HL-60/S4 treated with phorbol 12-myristate 13-acetate at 8.2 ng/mL for 4 days and 3 days (cell line): ENCODE measurements around the gene SNAP47.

Experiments used
- in situ Hi-C: fragments of 300-500 bp; cut with MboI; formaldehyde crosslinking; loops from 2 replicates; pipeline ENCODE4 v1.15.0; 2022; ENCODE audit warnings: low sequenced_read_pairs

SNAP47 gene

GRCh38 chr1:227767401-227768124, 32.3 kb downstream of the SNAP47 start:
- in situ Hi-C loops: no loop called here

DNA sequence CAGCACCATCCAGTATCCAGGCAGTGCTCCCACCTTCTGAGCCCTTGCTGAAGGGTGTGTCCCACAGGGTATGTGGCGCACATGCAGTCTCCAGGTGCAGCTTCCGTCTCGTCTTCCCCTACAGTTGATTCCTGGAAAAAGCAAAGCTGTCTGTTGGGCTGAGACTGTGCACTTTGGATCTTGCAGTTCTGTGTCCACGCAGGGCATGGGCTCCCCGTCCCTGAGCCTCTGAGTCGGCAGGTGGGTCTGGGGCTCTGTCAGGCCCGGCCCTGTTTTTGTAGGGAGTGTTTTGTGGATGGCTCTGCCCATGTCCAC, 32.8 kb downstream of the SNAP47 start:
- in situ Hi-C loops: no loop called here

DNA sequence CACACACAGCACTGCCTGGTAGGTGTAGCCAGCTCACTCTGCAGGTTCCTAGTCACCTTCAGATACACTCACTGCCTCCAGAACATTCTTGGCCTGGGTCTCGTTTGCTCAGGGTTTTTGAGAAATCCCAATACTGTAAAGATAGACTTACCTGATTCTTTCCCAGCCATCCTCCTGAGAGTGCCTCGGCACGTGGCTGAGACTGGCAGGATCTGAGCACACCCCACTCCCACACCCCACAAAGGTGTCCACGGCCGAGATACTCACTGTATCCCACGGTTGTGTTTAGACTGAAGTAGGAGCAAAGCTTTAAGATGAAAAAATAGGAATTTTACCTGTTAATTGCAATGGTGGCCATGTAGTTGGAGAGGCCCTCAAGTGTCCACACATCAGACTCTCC, 33.4 kb downstream of the SNAP47 start:
- in situ Hi-C loops: no loop called here

DNA sequence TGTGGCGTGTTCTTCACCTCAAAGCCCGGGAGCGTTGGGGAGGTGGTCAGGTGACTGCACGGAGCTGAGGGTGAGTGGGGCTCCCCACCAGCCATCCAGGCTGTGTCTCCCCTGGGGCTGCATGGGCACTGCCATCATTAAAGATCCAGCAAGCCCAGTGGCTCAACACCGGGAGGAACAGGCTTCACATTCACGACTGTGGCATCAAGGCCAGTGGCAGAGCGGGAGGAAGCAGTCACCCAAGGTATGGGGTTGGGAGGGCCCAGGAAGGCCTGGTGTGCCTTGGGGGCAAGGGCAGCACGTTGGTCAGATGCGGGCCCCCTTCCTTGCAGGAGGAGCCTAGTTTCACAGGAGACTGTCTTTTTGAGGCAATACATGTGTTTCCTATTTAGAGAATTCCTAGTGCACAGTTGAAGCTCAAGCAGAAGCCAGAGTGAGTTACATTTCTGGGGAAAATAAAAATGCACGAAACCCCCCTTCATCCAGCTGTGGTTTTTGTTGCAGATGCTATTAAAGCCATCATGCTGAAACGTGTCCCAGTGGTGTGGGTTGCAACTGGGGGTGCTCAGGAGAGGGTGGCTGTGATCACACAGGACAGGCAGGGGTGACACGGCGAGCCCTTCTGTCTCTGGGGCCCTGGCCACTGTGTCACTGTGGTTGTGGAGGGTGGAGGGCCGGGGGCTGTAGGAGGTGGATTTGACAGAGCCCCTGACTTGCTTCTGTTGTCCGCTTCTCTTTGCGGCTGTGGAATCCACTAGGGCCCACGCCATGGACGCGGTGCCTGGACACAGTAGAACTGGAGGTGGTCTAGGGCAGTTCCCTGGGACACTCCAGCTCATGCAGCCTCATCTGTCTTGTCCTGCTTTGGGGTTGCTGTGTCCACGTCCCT, 34.1 kb downstream of the SNAP47 start:
- in situ Hi-C loops: no loop called here

DNA sequence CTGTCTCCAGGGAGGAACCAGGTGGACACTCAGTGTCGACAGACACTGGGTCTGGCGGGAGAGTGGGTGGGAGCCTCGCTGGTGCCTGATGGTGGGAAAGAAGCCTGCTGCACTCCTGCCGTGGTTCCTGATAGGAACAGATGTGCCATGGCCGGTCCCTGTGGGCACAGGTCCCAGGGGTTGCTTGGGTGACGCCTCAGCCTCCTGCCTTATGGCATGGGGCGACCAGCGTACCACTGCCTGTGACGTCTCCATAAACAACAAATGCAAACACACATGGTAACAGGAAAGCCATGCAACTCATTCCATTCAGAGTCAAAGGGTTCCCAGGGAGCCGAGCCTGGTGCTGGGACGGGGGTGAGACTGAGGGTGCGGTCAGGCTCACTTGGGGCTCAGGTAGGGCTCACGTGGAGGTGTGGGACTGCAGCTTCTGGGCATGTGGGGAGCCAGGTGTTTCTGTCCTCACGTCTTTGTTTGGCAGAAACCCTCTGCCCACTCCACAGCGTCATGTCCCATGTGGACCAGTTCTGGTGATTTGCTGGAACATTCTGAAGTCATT, 34.8 kb downstream of the SNAP47 start:
- in situ Hi-C loops: no loop called here

DNA sequence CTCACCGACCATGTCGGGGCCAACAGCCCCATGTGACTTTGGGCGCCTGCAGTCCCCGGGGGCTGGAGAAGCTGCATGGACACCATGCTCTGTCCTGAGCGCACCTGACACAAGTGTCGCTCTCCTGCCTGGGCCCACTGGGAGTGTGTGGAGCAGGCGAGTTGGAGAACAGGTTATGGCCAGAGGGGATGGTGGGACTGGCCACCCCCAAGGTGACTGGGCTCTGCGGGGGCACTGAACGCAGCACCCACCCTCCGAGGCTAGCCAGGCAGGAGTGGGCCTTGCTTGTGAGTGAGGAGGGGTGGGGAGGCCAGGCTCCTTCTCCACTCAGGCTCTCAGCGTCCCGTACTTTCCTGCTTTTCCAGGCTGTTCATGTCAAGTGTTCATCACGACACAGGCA, 35.6 kb downstream of the SNAP47 start:
- in situ Hi-C loops: no loop called here

GRCh38 chr1:227771326-227771725, 36.1 kb downstream of the SNAP47 start:
- in situ Hi-C loops: no loop called here

DNA sequence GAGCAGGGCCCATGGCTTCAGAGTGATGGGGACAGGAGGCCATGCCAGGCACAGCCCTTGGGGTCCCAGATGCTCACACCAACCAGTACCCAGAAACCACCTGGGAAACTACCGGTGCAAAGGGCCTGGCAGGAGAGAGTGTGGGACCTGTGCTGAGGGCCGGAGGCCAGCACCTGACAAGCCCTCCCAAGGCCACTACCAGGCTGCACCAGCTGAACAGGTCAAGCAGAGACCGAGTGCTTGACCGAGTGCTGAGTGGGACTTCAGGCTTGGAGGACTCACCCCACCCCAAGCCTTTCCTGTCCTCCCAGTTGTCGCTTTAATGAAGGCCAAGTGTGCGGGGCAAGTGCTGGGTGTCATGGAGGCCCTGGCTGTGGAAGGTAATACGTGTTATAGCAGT, 36.5 kb downstream of the SNAP47 start:
- in situ Hi-C loops: no loop called here

DNA sequence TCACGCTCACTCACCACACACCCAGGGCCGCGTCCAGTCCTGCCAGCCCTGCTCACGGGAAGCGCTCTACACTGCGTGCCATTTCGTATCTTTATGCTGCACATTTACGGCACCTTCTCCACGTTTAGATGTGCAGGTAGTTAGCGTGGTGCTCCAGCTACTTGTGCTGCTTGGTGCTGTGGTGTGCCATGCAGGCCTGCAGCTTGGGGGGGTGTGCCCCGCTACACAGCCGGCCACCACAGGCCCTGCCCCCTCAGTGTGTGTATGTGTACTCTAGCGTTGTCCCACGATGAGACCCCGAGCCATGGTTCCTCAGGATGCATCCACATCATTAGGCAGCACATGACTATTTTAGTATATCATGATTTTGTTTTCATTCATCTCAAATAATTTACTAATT, 38.3 kb downstream of the SNAP47 start:
- in situ Hi-C loops: no loop called here

DNA sequence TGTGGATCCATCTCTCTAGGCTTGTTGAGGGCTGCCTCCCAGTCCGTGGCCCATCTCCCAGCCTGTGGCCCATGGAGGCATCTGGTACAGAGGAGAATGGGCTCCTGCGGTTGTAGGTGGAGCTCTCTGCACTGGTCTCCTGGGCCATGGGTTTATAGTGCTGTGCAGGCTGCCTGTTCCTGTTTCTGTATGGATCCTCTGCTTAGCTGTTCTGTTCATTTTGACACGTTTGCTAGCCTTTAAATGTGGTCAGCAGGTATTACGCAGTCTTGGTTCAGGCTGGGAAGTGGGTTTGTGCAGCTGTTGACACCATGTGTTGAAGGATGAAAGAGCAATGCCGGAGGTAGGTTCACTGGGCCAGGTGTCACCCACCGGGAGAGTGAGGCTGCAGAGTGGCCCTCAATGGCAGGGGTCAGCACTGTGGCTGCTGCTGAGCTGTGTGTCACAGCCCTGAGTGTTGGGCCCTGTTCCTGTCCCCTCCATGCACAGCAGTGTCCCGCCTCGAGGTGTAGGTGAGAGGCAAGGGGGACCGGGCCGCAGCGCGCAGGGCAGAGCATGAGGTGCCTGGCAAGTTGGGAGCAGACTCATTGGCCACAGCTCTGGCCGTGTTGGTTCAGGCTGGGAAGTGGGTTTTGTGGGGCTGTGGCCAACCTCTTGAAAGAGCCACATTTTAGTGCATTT, 39.0 kb downstream of the SNAP47 start:
- in situ Hi-C loops: no loop called here

DNA sequence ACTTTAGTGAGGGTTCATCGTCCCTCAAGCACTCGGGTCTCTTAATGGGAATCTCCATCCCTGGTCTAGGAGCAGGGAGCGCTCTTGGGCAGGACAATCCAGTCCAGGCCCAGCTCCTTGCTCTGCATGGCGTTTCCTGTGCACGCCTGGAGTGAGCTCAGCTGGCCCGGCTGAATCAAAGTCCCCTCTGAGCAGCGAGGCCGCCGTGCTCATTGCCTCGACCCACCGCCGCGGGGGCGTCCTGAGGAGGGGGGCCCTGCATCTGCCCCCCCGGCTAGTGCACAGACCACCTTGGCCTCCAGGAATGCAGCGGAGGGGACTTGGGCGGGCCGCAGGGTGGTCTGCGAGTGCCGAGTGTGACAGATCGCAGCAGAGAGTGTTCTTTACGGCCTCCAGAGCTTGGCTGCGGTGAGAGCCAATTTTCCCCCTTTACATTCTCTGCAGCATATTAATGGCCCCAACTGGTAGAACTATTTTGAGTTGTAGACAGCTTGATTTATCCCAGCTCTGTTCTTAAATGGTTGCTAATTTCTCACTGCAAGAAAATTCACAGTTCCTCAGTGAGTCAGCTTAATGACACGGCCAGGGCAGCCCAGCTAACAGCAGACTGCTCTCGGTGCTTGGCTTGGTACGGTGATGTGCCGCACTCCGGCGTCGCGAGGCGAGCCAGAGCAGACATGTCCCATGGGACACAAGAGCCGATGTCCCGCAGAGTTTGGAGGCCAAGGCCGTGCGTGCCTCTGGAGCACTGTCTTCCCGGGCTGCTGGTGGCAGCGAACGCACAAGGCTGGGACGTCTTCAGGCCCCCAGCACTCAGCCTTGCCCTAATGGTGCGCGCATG, 39.8 kb downstream of the SNAP47 start:
- in situ Hi-C loops: no loop called here

DNA sequence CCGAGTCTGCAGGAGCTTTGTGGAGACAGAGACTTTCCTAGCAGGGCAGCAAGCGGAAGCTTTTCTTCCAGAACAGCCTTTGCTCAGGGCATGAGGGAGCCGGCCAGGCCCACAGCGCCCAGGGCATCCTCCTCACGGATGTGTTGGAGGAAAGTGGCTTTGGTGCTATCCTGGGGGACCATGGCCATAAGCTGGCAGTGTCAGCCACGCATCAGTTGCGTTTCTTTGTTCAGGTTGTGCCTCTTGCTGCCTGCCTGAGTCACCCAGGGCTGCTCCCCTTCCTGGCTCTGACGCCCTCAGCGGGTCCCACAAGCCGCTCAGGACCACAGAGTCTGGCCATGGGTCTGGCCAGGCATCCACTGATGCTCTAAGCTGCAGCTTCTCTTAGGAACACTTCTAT, 40.6 kb downstream of the SNAP47 start:
- in situ Hi-C loops: no loop called here

GRCh38 chr1:227776331-227776771, 41.1 kb downstream of the SNAP47 start:
- in situ Hi-C loops: no loop called here

DNA sequence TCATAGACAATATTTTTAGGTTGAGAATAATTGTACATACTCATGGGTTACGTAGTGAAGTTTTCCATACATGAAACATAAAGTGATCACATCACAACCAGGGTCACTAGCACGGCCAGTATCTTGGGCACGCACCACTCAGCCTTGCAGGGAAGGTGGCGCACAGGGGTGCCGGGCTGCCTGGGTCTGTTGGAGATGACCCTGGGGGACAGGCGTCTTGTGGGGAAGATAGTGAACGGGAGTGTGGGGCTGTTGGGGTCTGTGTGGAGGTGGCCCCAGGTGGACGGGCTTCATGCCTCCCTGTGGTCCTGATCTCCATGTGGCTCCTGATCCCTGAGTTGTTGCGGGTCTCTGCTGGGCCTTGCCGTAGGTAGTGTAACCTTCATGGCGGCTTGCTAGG, 41.9 kb downstream of the SNAP47 start:
- in situ Hi-C loops: no loop called here

GRCh38 chr1:227777646-227778045, 42.4 kb downstream of the SNAP47 start:
- in situ Hi-C loops: no loop called here

DNA sequence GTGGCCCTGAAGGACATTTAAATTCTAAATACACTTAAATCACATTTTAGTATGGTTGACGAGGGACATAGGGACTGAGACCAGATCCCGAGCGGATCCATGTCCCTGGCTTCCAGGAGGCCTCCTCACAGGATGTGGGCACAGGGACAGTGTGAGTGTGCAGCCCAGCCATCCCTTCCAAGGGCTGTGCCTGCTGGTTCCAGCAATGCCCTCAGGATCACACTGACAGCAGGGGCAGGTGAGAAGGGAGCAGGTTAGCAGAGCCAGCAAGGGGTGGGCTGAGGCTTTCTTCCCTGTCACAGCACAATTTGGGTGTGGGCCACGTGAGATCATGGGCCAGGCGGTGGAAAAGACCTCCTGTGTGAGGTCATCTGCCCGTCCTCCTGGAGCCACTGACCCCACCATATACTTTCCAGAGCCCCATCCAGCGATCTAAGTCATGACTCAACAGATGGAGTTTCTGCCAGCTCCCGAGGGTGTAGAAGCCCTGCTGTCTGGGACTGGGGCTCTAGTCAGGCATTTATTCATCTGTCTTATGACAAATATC, 43.2 kb downstream of the SNAP47 start:
- in situ Hi-C loops: no loop called here

DNA sequence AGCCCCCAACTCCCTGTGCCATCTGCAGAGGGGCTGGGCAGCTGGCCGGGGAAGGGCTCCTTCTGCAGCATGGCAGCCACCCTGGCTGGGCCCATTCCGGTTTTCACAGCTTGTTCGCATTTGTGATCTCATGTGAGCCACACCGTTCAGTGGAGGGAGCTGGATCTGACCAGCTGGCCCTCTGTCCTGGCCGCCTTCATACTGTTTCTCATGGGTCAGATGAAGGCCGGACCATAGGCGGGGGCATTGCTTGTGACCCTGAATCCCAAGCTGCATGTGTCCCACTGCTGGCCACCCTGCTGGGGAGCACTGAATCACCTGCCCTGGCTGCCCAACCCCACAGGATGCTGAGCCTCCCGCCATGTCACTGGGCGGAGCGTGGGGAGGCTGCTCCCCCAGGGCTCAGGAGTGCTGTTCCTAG, 43.8 kb downstream of the SNAP47 start:
- in situ Hi-C loops: no loop called here

DNA sequence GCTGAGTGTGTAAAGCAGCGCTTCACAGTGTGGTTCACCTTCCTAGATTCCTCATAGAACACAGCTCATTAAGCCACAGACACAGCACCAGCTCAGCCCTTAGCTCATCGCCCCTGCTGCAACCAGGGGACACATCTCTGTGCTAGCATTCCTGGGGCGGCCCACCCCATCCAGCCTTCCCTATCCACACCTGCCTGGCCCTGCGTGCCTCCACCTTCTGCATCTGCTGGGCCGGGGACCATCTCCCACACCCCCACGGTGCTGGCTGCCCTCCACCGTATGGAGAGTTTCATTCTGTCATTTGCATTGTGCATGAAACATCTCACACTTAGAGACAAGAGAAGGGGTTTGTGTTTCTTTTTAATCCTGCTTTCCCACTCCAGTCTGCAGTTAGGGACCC, 44.5 kb downstream of the SNAP47 start:
- in situ Hi-C loops: no loop called here

- in situ Hi-C loops: no loop called here
Measured at GRCh38 chr1:227780101-227781044, 45.1 kb downstream of the SNAP47 start.
